K562 (cell line): ENCODE results near the gene ZNF260. TPM values are rescaled to one million over a fixed set of nuclear protein-coding genes. Genes with fewer than 3 reads are reported as not detected.

ENCODE experiments used
- ATAC-seq: fragments of 200-7000 bp; cut with Tn5 transposase; 3 replicates; pipeline ENCODE4 v1.9.1; 2020; ENCODE audit warnings: moderate library complexity
- BruUV-seq: library from RNA; stranded (reverse); fragments of 400-500 nt; replicated peaks from 2 replicates; lab custom pipeline; 2021; lab: Mats Ljungman, UMichigan
- CTCF ChIA-PET: fragments of 300-600 bp; formaldehyde crosslinking; extraction: SDS; loops from one replicate; lab custom pipeline; 2021; ENCODE audit warnings: low intra/inter-chr PET ratio; lab: Yijun Ruan, JAX
- POLR2A ChIA-PET: fragments of 300-600, 350-650 bp; sonication (Branson Sonifier 250); formaldehyde crosslinking; extraction: SDS; loops from one replicate; lab custom pipeline; 2021; ENCODE audit warnings: antibody characterized with exemption, inconsistent platforms; lab: Yijun Ruan, JAX
- DNase-seq, 4 experiments: peaks; one replicate each; pipeline versions ENCODE4 v3.0.0 to v3.0.0-alpha.2; 2011 to 2018; ENCODE audit warnings: low spot score in 3 of 4, mixed read lengths in 3 of 4; ENCODE audit errors: extremely low read depth in 1 of 4
- FAIRE-seq: peaks from 2 replicates; lab custom pipeline; 2011; peaks lifted over from hg19 to GRCh38; lab: Jason Lieb, UNC
- H2AFZ ChIP-seq: 2 replicates; pipeline ENCODE4 v1.6.0; 2011; ENCODE audit warnings: low read depth, low read length, control low read depth, inconsistent platforms
- H3K27ac ChIP-seq: fragments of 200-600 bp; 3 replicates; pipeline ENCODE4 v1.8.0; 2011; ENCODE audit warnings: low read depth, mild to moderate bottlenecking, control low read depth, inconsistent platforms, low read length, moderate library complexity, mixed read lengths; ENCODE audit errors: extremely low read depth
- H3K27me3 ChIP-seq, 2 experiments: fragments of 300-600 bp in 1 of 2; 2 replicates in 1 of 2; 3 replicates in 1 of 2; pipeline versions ENCODE4 v1.6.0 to v1.8.0; 2011; ENCODE audit warnings: inconsistent platforms in 2 of 2, low read length in 2 of 2, mild to moderate bottlenecking in 1 of 2, mixed read lengths in 1 of 2, moderate library complexity in 1 of 2; ENCODE audit not compliant: control insufficient read depth in 2 of 2, insufficient read depth in 2 of 2
- H3K36me3 ChIP-seq: fragments of 300-600 bp; 3 replicates; pipeline ENCODE4 v1.8.0; 2011; ENCODE audit warnings: mild to moderate bottlenecking, low read length, inconsistent platforms; ENCODE audit not compliant: control insufficient read depth, insufficient read depth
- H3K4me1 ChIP-seq, 2 experiments: fragments of 200-600 bp in 1 of 2; replicated peaks in 1 of 2; 2 replicates in 1 of 2; 3 replicates in 1 of 2; pipeline versions ENCODE4 v1.5.1 to v1.8.0; 2011; ENCODE audit warnings: inconsistent platforms in 2 of 2, low read length in 2 of 2, mild to moderate bottlenecking in 1 of 2, mixed read lengths in 1 of 2, moderate library complexity in 1 of 2; ENCODE audit not compliant: control insufficient read depth in 2 of 2, insufficient read depth in 2 of 2
- H3K4me2 ChIP-seq: 2 replicates; pipeline ENCODE4 v1.6.1; 2011; ENCODE audit warnings: low read length, control low read depth, inconsistent platforms, mixed read lengths; ENCODE audit not compliant: insufficient read depth
- H3K4me3 ChIP-seq: fragments of 200-600 bp; sonication (generic), shearing (Covaris generic); 2 replicates; pipeline ENCODE4 v1.5.1; 2016; ENCODE audit warnings: control low read depth, inconsistent platforms
- H3K79me2 ChIP-seq: fragments of 200-600 bp; 3 replicates; pipeline ENCODE4 v1.8.0; 2011; ENCODE audit warnings: low read length, inconsistent platforms; ENCODE audit not compliant: control insufficient read depth, insufficient read depth
- H3K9ac ChIP-seq, 2 experiments: 2 replicates each; pipeline versions ENCODE4 v1.6.0 to v1.6.1; 2011; ENCODE audit warnings: low read depth in 2 of 2, low read length in 2 of 2, control low read depth in 1 of 2, inconsistent platforms in 1 of 2, mild to moderate bottlenecking in 1 of 2, mixed read lengths in 1 of 2; ENCODE audit not compliant: insufficient read depth in 1 of 2
- H3K9me1 ChIP-seq: one replicate; pipeline ENCODE4 v1.6.0; 2011; ENCODE audit warnings: inconsistent platforms, mild to moderate bottlenecking, low read length, moderate library complexity; ENCODE audit not compliant: control insufficient read depth, insufficient read depth
- H3K9me3 ChIP-seq: replicated peaks from 2 replicates; pipeline ENCODE4 v1.5.1; 2011; ENCODE audit warnings: low read depth, low read length, inconsistent platforms; ENCODE audit not compliant: control insufficient read depth, insufficient read depth
- H4K20me1 ChIP-seq: replicated peaks from 2 replicates; pipeline ENCODE4 v1.6.1; 2011; ENCODE audit warnings: low read length, inconsistent platforms, mixed read lengths; ENCODE audit not compliant: control insufficient read depth, insufficient read depth
- CHD1 ChIP-seq: fragments of 200-600 bp; sonication (generic); IDR thresholded peaks from one replicate; pipeline ENCODE4 v1.6.1; 2012; ENCODE audit warnings: mild to moderate bottlenecking, moderate library complexity, low read length, inconsistent platforms
- MCM5 ChIP-seq: fragments of 450-650 bp; IDR thresholded peaks from 2 replicates; pipeline ENCODE4 v1.6.1; 2016; ENCODE audit warnings: low read depth
- OTX1 ChIP-seq: fragments of 450-650 bp; formaldehyde crosslinking; IDR thresholded peaks from 2 replicates; pipeline ENCODE4 v1.4.0; 2022; ENCODE audit warnings: mild to moderate bottlenecking
- TAF1 ChIP-seq: IDR thresholded peaks from 2 replicates; pipeline ENCODE4 v1.6.1; 2011; ENCODE audit warnings: mild to moderate bottlenecking, low read length, moderate library complexity; ENCODE audit not compliant: insufficient read depth, control insufficient read depth, severe bottlenecking; ENCODE audit errors: extremely low read depth
- ZBTB40 ChIP-seq, 2 experiments: fragments of 450-650 bp in 1 of 2; sonication (generic) in 1 of 2; formaldehyde crosslinking in 1 of 2; IDR thresholded peaks; 2 replicates each; pipeline versions ENCODE4 v1.7.1 to v1.9.0; 2016 to 2022; ENCODE audit warnings: inconsistent platforms in 1 of 2, mild to moderate bottlenecking in 1 of 2, missing genetic modification reagents in 1 of 2
- ZBTB7A ChIP-seq: IDR thresholded peaks from 2 replicates; pipeline ENCODE4 v1.6.1; 2011; ENCODE audit warnings: low read depth, mild to moderate bottlenecking, low read length, moderate library complexity, borderline replicate concordance; ENCODE audit not compliant: control insufficient read depth
- ZNF232 ChIP-seq: sonication (generic); formaldehyde crosslinking; IDR thresholded peaks from 2 replicates; pipeline ENCODE4 v1.8.0; 2022; ENCODE audit warnings: mild to moderate bottlenecking, missing genetic modification reagents
- WGBS: fragments of 100-300 bp; shearing (Covaris generic); methylation state at CpG from one replicate; pipeline ENCODE4 v1.1.6; 2016; ENCODE audit warnings: low coverage, mixed read lengths; ENCODE audit not compliant: insufficient coverage; ENCODE audit errors: missing lambda C conversion rate; 5-methylcytosine and 5-hydroxymethylcytosine counted together
- in situ Hi-C: fragments of 300-500 bp; cut with MboI; formaldehyde crosslinking; loops from 4 replicates; pipeline ENCODE4 v1.15.0; 2018; ENCODE audit warnings: inconsistent platforms, mixed read lengths
- intact Hi-C: fragments of 100-400 bp; cut with micrococcal nuclease; formaldehyde crosslinking; loops from 2 replicates; pipeline ENCODE4 v1.14.2; 2022
- polyA plus RNA-seq, 8 experiments: library from polyadenylated mRNA; depleted of rRNA in 4 of 8; stranded (reverse) in 5 of 8; unstranded in 3 of 8; fragments of >200 nt; fragmentation: Nextera tagmentation in 2 of 8; fragmentation: Illumina TruSeq in 1 of 8; extraction: Ambion mirVana in 2 of 8; extraction: Trizol in 1 of 8; gene quantifications; 2 replicates each; pipeline versions ENCODE4 v1.2.1 to v1.2.3, GENCODE V29; 2011 to 2014; ENCODE audit warnings: inconsistent platforms in 1 of 8, missing spikeins in 1 of 8
- total RNA-seq, 7 experiments: library from RNA; depleted of rRNA in 6 of 7; stranded (reverse); fragments of >200 nt in 6 of 7; fragmentation: Illumina TruSeq in 2 of 7; extraction: Trizol in 2 of 7; gene quantifications; 2 replicates each; pipeline versions ENCODE4 v1.2.1 to v1.2.3, GENCODE V29; 2011 to 2021; ENCODE audit warnings: low replicate concordance in 1 of 7
- TF ChIP-seq, protein P1 (sequence below): IDR thresholded peaks from 2 replicates; pipeline ENCODE4 v1.6.1; 2011; ENCODE audit not compliant: insufficient read length; ENCODE audit errors: extremely low read depth

ZNF260 gene
- total and polyA plus RNA-seq, 9 of the 15 experiments (the other 6 are each of a cell fraction or from before 2014, with no cell fraction given): 2.6 to 16.6 (median 5.8) TPM

- peak overlapping the region; percentile 100 for H2AFZ ChIP-seq
- in situ Hi-C loops: no loop called here
- intact Hi-C loops: loop anchor here (1.0 kb wide), 1 partner anchor 45 kb away; the partner anchor contains the start of gene ZNF529
- 0 out of 2 replicates have a peak, but pooled peaks have one; percentile 43 for TF ChIP-seq OTX1 (CRISPR knock-in tag)
- peak; percentile 30; the same call in 1 of the 2 replicates for TF ChIP-seq ZBTB7A
- 0 out of 2 replicates have a peak, but pooled peaks have one; percentile 10 for TF ChIP-seq ZBTB40 (IDR thresholded peaks at IDR 0.05)
- TF ChIP-seq ZBTB40 (CRISPR knock-in tag; IDR thresholded peaks at IDR 0.05): no peak
- TF ChIP-seq, protein P1, sequence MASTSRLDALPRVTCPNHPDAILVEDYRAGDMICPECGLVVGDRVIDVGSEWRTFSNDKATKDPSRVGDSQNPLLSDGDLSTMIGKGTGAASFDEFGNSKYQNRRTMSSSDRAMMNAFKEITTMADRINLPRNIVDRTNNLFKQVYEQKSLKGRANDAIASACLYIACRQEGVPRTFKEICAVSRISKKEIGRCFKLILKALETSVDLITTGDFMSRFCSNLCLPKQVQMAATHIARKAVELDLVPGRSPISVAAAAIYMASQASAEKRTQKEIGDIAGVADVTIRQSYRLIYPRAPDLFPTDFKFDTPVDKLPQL: no peak
- no peak for TF ChIP-seq MCM5
- peak; percentile 24 for TF ChIP-seq CHD1
- TF ChIP-seq TAF1: peak; percentile 29
- no peak for TF ChIP-seq ZNF232 (CRISPR knock-in tag)
- ATAC-seq (no peak), FAIRE-seq (peak; percentile 11), DNase-seq (no peak)
- H3K9me1 ChIP-seq: no peaks in the 10 kb centered on the region
- peaks cover 12% of the 10 kb centered on the region; the same call in 2 of the 3 replicates for H3K36me3 ChIP-seq
- ChIA-PET CTCF (no interaction called here), POLR2A (interaction anchor here (1.1 to 2.3 kb wide), 3 partner anchors 13 to 38 kb away, joined by 3 to 10 read pairs (median 8); partner anchors contain the start of gene ZNF566)
- 2% methylated on average over 10 of the region's 13 CpGs for WGBS
- peak overlapping the region; percentile 99 for H3K27ac ChIP-seq
- peaks cover 29% of the 10 kb centered on the region for H3K79me2 ChIP-seq
- H3K27me3 ChIP-seq: no peaks in the 10 kb centered on the region
- no TSS peak for BruUV-seq
- H3K4me3 ChIP-seq: peak overlapping the region; percentile 72
- no peaks in the 10 kb centered on the region; the same call in 1 of the 2 replicates for H3K9me3 ChIP-seq
- H3K4me1 ChIP-seq: peaks cover 3 to 4% of the 10 kb centered on the region in 2 experiments; a peak in 3 of 5 replicates
- H3K9ac ChIP-seq: peak overlapping the region; percentile 94 to 97
- no peaks in the 10 kb centered on the region for H4K20me1 ChIP-seq
- peak overlapping the region; percentile 99 for H3K4me2 ChIP-seq
These were observed 238 bp downstream of the ZNF260 start for GRCh38 chr19:36527873-36528193.
